A549 (cell line): ENCODE results near the gene STAT5B.

Source experiments
- MYC ChIP-seq: IDR thresholded peaks from 2 replicates; pipeline ENCODE4 v1.6.1; 2012; ENCODE audit warnings: mild to moderate bottlenecking, inconsistent platforms, low read length, improper control_type of control experiment, borderline replicate concordance
- NR3C1 ChIP-seq: fragments of >200 bp; sonication (Bioruptor Twin); formaldehyde crosslinking; IDR thresholded peaks from 3 replicates; pipeline ENCODE4 v1.6.1; 2017
- POLR2A ChIP-seq: IDR thresholded peaks from 2 replicates; pipeline ENCODE4 v1.6.1; 2012; ENCODE audit warnings: mild to moderate bottlenecking, low read length
- RFX5 ChIP-seq: fragments of 450-650 bp; IDR thresholded peaks from 2 replicates; pipeline ENCODE4 v1.7.1; 2014; ENCODE audit warnings: antibody characterized with exemption, mild to moderate bottlenecking, moderate library complexity

DNA sequence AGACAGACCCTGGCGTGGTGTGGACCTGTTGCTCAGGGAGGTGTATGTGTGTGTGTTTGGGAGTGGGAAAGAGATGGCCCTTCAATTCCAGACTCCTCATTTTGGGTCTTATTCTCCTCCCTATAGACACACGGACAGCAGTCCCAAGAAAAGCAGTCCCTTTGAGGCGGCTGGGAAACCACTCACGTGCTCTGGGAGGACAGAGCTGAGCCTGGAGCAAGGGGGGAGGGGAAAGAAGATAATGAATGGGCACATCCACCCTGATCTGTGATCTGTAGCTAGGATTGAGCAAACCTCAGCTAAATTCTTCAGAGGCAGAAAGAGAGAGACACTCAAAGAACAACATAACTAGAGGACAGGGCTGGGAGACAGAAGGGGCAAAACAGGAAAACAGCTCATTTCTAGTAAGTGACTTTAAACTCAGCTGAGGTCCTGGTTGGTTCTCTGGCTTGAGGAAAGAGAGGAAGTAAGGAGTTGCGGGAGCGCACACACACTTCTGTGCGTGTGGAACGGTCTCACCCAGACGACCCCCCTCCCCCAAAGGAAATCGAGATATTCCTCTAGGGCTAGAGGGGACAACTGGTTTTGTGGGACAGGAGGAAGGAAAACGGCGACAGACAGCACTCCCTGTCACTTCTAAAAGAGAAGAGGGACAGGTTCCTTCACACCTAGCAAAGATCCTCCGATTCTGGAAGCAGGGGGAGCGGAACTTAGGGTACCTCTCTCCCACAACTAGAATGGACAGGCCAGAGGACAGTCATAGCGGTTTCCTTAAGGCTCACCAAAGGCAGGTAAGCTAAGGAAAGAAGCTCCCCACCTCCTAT lies 122.1 kb downstream of the STAT5B start:
- TF ChIP-seq NR3C1 (no peak), POLR2A (no peak), MYC (no peak), RFX5 (no peak)
